ACC112 (cell line): ENCODE data around the gene ARHGEF35.
"Not testable (repeated sequence)": the region's sequence is repeated elsewhere in the genome, so short reads cannot be mapped to it uniquely, and the experiment has no call there.

Source experiments
- H2AFZ ChIP-seq: fragments of 200-600 bp; sonication (generic); one replicate; pipeline ENCODE4 v1.6.0; 2017; ENCODE audit warnings: antibody characterized with exemption, low read length; ENCODE audit not compliant: unreplicated experiment
- H3K27ac ChIP-seq: fragments of 200-600 bp; sonication (generic); 2 replicates; pipeline ENCODE4 v1.5.1; 2014; ENCODE audit warnings: low read depth, mild to moderate bottlenecking, antibody characterized with exemption, low read length, moderate library complexity
- H3K27me3 ChIP-seq: fragments of 200-600 bp; sonication (generic); 2 replicates; pipeline ENCODE4 v1.6.1; 2014; ENCODE audit warnings: mild to moderate bottlenecking, antibody characterized with exemption, low read length, moderate library complexity, mixed read lengths; ENCODE audit not compliant: insufficient read depth
- H3K36me3 ChIP-seq: fragments of 200-600 bp; sonication (generic); 2 replicates; pipeline ENCODE4 v1.6.1; 2016; ENCODE audit warnings: mild to moderate bottlenecking, antibody characterized with exemption, low read length, moderate library complexity, mixed read lengths; ENCODE audit not compliant: insufficient read depth
- H3K4me1 ChIP-seq: fragments of 200-600 bp; sonication (generic); one replicate; pipeline ENCODE4 v1.6.1; 2016; ENCODE audit warnings: low read length, mixed read lengths; ENCODE audit not compliant: insufficient read depth, unreplicated experiment, control insufficient read depth
- H3K4me3 ChIP-seq: fragments of 200-600 bp; sonication (generic); 2 replicates; pipeline ENCODE4 v1.5.1; 2014; ENCODE audit warnings: mild to moderate bottlenecking, low read depth, low read length
- H3K79me2 ChIP-seq: fragments of 200-600 bp; sonication (generic); one replicate; pipeline ENCODE4 v1.6.0; 2016; ENCODE audit warnings: low read length; ENCODE audit not compliant: control insufficient read depth, unreplicated experiment, insufficient read depth

The ARHGEF35 gene

DNA sequence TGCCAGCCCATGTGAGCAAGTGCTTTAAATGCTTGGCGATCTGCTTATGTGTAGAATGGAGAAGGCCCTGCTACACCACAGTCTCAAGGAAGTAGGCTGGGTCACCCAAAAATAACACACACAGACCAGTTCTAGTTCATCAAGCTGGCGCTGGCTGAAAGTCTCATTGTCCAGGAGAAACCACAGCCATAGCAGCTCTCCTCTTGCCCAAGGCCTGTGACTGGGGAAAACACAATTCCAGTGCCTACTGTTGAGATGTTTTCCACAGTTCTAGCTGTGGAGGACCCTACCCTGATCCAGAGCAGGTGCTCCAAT lies 16.5 kb downstream of the ARHGEF35 start:
- H3K79me2 ChIP-seq, H2AFZ ChIP-seq, H3K4me3 ChIP-seq, H3K36me3 ChIP-seq, H3K27me3 ChIP-seq, H3K4me1 ChIP-seq, H3K27ac ChIP-seq: not testable (repeated sequence)

DNA sequence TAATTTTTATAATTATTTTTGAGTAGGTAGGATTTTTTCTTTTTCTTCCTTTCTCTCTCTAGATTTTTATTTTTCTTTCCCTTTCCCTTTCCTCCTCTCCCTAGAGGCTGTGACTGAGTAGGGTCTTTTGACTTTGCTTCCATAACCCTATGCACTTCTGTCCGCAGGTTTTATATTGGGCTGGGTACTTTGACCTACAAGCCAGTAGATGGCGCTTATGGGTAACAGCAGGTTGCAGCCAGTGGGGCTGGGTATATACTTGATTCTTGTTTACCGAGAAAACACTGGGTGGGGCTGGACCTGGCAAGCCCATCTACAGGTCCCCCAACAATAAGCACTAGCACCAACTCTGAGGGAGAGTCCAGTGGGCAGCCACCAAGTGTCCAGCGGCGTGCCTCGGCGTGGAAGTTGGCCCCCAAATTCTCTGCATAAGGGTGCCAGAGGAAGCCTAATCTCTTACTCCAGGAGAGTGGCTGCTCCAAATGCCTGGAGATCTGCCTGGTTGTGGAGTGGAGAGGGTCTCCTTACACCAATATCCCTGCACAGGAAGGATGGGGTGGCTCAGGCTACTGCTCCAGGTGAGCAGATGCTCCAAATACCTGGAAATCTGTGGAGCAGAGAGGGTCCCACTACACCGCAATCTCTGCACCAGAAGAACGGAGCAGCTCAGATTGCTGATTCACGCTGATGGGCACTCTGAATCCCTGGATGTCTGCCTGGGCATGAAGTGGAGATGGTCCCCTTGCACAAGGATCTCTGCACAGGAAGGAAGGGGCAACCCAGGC lies 17.1 kb downstream of the ARHGEF35 start:
- not testable (repeated sequence) for H3K27me3 ChIP-seq, H3K27ac ChIP-seq, H3K4me1 ChIP-seq, H2AFZ ChIP-seq, H3K79me2 ChIP-seq, H3K4me3 ChIP-seq, H3K36me3 ChIP-seq

- Histone ChIP-seq H3K79me2 (no peaks in the 10 kb centered on the region), H3K27ac (no peak overlapping the region), H3K4me1 (no peaks in the 10 kb centered on the region), H3K36me3 (no peaks in the 10 kb centered on the region), H3K4me3 (no peak overlapping the region), H2AFZ (no peak overlapping the region), H3K27me3 (no peaks in the 10 kb centered on the region)
Measured at GRCh38 chr7:144174613-144175012, 21.0 kb downstream of the ARHGEF35 start.

GRCh38 chr7:144171594-144172350 lies 23.9 kb downstream of the ARHGEF35 start:
- not testable (repeated sequence) for H3K27ac ChIP-seq, H3K4me1 ChIP-seq, H2AFZ ChIP-seq, H3K79me2 ChIP-seq, H3K4me3 ChIP-seq, H3K36me3 ChIP-seq, H3K27me3 ChIP-seq

DNA sequence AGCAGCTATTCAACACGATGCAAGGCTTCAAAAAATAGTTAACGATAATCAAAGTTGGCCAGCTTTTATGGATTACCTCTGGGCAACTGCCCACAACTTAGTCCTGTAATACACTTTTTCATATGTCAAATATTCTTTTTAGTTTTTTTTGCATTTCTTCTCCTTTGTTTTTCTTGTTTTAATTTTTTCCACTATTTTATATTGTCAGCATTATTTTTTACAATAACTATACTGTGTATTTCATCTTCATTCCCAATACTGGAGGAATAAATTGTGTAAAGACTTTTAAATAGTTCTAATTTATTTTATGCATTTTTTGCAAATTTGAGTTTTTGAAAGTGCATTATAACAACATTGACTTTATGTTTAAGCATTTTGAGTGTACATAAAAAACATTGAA lies 30.8 kb downstream of the ARHGEF35 start:
- Histone ChIP-seq H3K4me1 (no peaks in the 10 kb centered on the region), H3K27ac (no peak overlapping the region), H3K79me2 (no peaks in the 10 kb centered on the region), H3K4me3 (no peak overlapping the region), H2AFZ (no peak overlapping the region), H3K27me3 (peaks cover 6% of the 10 kb centered on the region; the same call in 1 of the 2 replicates), H3K36me3 (no peaks in the 10 kb centered on the region)

GRCh38 chr7:144158861-144159260 lies 36.8 kb downstream of the ARHGEF35 start:
- Histone ChIP-seq H3K27me3 (0 out of 2 replicates have a peak, but pooled peaks cover 7% of the 10 kb centered on the region), H3K4me3 (no peak overlapping the region), H2AFZ (no peak overlapping the region)

DNA sequence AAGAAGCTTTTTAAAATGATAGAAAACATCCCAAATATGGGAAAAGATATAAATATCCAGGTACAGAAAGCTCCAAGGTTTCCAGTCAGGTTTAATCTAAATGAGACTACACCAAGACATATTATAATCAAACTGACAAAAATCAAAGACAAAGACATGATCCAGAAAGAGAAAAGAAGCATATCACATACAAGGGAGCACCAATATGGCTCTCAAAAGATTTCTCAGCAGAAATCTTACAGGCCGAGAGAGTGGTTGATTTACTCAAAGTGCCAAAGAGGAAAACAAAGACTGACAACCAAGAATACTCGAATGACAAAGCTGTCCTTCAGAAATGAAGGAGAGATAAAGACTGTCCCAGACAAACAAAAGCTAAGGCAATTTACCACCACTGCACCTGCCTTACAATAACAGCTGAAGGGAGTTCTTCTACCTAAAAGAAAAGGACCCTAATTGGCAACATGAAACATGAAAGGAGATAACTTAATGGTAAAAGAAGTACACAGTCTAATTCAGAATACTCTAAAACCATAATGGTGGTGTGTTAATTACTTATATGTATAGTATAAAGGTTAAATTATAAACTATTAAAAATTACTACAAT lies 47.3 kb downstream of the ARHGEF35 start:
- no peaks in the 10 kb centered on the region for H3K4me1 ChIP-seq

More at GRCh38 chr7:144158861-144159260, 36.8 kb downstream of the ARHGEF35 start:
- Histone ChIP-seq H3K4me1 (no peaks in the 10 kb centered on the region), H3K36me3 (no peaks in the 10 kb centered on the region), H3K27ac (no peak overlapping the region), H3K79me2 (no peaks in the 10 kb centered on the region)

DNA sequence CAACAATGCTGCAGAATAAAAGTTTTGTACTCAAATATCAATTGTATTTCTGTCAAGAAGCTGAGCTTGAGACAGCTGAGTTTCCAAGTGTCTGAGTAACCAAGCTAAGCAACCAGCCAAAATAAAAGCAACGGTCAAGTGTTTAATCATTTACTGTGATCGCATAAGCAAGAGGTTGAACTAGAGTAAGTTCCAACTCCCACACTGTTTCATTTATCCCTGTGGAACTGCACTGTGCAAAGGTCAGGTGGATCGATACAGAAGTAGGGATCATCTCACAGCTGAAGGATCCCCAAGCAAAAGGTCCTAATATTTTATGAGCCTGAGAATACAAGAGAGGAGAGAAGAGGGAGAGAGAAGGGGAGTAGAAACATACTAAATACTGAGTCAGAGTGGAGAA lies 51.2 kb downstream of the ARHGEF35 start:
- H3K4me1 ChIP-seq, result no peaks in the 10 kb centered on the region
- no peak overlapping the region for H2AFZ ChIP-seq
- H3K27me3 ChIP-seq, result no peaks in the 10 kb centered on the region
- no peaks in the 10 kb centered on the region for H3K36me3 ChIP-seq
- no peaks in the 10 kb centered on the region for H3K79me2 ChIP-seq
- H3K27ac ChIP-seq, result no peak overlapping the region
- no peak overlapping the region for H3K4me3 ChIP-seq

More for the DNA sequence above, 47.3 kb downstream of the ARHGEF35 start:
- H3K4me3 ChIP-seq, result no peak overlapping the region
- 0 out of 2 replicates have a peak, but pooled peaks cover 5% of the 10 kb centered on the region for H3K27me3 ChIP-seq
- H3K27ac ChIP-seq, result no peak overlapping the region
- no peaks in the 10 kb centered on the region for H3K36me3 ChIP-seq
- no peaks in the 10 kb centered on the region for H3K79me2 ChIP-seq
- no peak overlapping the region for H2AFZ ChIP-seq

- no peaks in the 10 kb centered on the region for H3K4me1 ChIP-seq
- H3K27ac ChIP-seq, result no peak overlapping the region
- H3K4me3 ChIP-seq, result no peak overlapping the region
- no peaks in the 10 kb centered on the region for H3K79me2 ChIP-seq
- H3K36me3 ChIP-seq, result no peaks in the 10 kb centered on the region
- no peak overlapping the region for H2AFZ ChIP-seq
- H3K27me3 ChIP-seq, result no peaks in the 10 kb centered on the region
Measured at GRCh38 chr7:144142187-144142586, 53.4 kb downstream of the ARHGEF35 start.

GRCh38 chr7:144137501-144137900 lies 58.1 kb downstream of the ARHGEF35 start:
- Histone ChIP-seq H3K4me1 (no peaks in the 10 kb centered on the region), H3K4me3 (no peak overlapping the region), H3K27ac (no peak overlapping the region), H3K36me3 (no peaks in the 10 kb centered on the region), H3K79me2 (no peaks in the 10 kb centered on the region), H2AFZ (no peak overlapping the region), H3K27me3 (no peaks in the 10 kb centered on the region)
